K562 (cell line): Measurements from ENCODE around the gene OR5AN1. TPM values are rescaled to one million over a fixed set of nuclear protein-coding genes. Genes with fewer than 3 reads are reported as not detected.

Experiments
- GTF2B ChIP-seq: IDR thresholded peaks from 2 replicates; pipeline ENCODE4 v1.6.1; 2011; ENCODE audit not compliant: insufficient read length; ENCODE audit errors: extremely low read depth
- PRDM10 ChIP-seq: fragments of 450-650 bp; IDR thresholded peaks from 2 replicates; pipeline ENCODE4 v1.6.1; 2018; ENCODE audit not compliant: partially characterized antibody
- ZBTB40 ChIP-seq, 2 experiments: fragments of 450-650 bp in 1 of 2; sonication (generic) in 1 of 2; formaldehyde crosslinking in 1 of 2; IDR thresholded peaks; 2 replicates each; pipeline versions ENCODE4 v1.7.1 to v1.9.0; 2016 to 2022; ENCODE audit warnings: inconsistent platforms in 1 of 2, mild to moderate bottlenecking in 1 of 2, missing genetic modification reagents in 1 of 2
- ZNF280B ChIP-seq: fragments of 250-450 bp; sonication (Bioruptor Pico); IDR thresholded peaks from 2 replicates; pipeline ENCODE4 v1.5.1; 2021; ENCODE audit warnings: mild to moderate bottlenecking
- polyA plus RNA-seq, 8 experiments: library from polyadenylated mRNA; depleted of rRNA in 4 of 8; stranded (reverse) in 5 of 8; unstranded in 3 of 8; fragments of >200 nt; fragmentation: Nextera tagmentation in 2 of 8; fragmentation: Illumina TruSeq in 1 of 8; extraction: Ambion mirVana in 2 of 8; extraction: Trizol in 1 of 8; gene quantifications; 2 replicates each; pipeline versions ENCODE4 v1.2.1 to v1.2.3, GENCODE V29; 2011 to 2014; ENCODE audit warnings: inconsistent platforms in 1 of 8, missing spikeins in 1 of 8
- total RNA-seq, 7 experiments: library from RNA; depleted of rRNA in 6 of 7; stranded (reverse); fragments of >200 nt in 6 of 7; fragmentation: Illumina TruSeq in 2 of 7; extraction: Trizol in 2 of 7; gene quantifications; 2 replicates each; pipeline versions ENCODE4 v1.2.1 to v1.2.3, GENCODE V29; 2011 to 2021; ENCODE audit warnings: low replicate concordance in 1 of 7

OR5AN1 gene
- total and polyA plus RNA-seq, 9 of the 15 experiments (the other 6 are each of a cell fraction or from before 2014, with no cell fraction given) = not detected

DNA sequence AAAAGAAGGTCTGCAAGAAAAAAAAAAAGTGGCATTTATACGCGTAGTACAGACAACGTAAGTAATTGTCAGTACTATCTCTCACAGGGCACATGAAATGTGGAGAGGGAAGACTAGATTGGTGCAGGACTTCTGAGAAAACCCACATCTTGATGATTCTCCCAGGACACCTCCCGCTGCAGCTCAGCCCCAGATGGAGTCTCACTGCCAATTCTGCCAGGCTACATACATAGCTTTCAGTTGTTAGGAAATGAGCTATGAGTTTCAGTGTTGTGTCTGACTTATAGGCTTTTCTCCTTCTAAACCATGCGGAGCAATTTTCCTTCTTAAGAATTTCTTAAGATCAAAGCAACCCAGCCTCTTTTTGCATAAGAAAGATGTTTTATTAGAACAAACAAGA lies 57.9 kb downstream of the OR5AN1 start (continued):
- TF ChIP-seq PRDM10 (no peak), GTF2B (no peak), ZBTB40 (IDR thresholded peaks at IDR 0.05) (no peak), ZBTB40 (CRISPR knock-in tag; IDR thresholded peaks at IDR 0.05) (no peak), ZNF280B (CRISPR knock-in tag) (no peak)
